AG10803 (cell line): ENCODE measurements around the gene H1-8.
"Not testable (repeated sequence)": the region's sequence is repeated elsewhere in the genome, so short reads cannot be mapped to it uniquely, and the experiment has no call there.

Experiments
- DNase-seq: peaks from one replicate; pipeline ENCODE4 v3.0.0; 2010; ENCODE audit warnings: low read depth
- H3K4me3 ChIP-seq: 2 replicates; pipeline ENCODE4 v1.5.1; 2011; ENCODE audit warnings: mild to moderate bottlenecking, low read length, control low read depth
- CTCF ChIP-seq: conservative IDR thresholded peaks from 2 replicates; pipeline ENCODE4 v1.5.1; 2011; ENCODE audit warnings: mild to moderate bottlenecking, low read length, control low read depth, inconsistent platforms

H1-8 gene

GRCh38 chr3:129536804-129537203 lies 6.2 kb upstream of the H1-8 start:
- TF ChIP-seq CTCF, result no peak
- DNase-seq, result no peak
- no peak overlapping the region for H3K4me3 ChIP-seq

GRCh38 chr3:129539206-129539605 lies 3.8 kb upstream of the H1-8 start:
- H3K4me3 ChIP-seq, result no peak overlapping the region
- no peak for TF ChIP-seq CTCF
- no peak for DNase-seq

GRCh38 chr3:129540776-129541516 lies 2.0 kb upstream of the H1-8 start:
- no peak for TF ChIP-seq CTCF
- no peak overlapping the region for H3K4me3 ChIP-seq
- DNase-seq, result no peak

- DNase-seq, result no peak
- no peak for TF ChIP-seq CTCF
Measured at GRCh38 chr3:129542747-129543146, 228 bp upstream of the H1-8 start.

GRCh38 chr3:129543999-129544398 lies 1.0 kb downstream of the H1-8 start:
- TF ChIP-seq CTCF, result no peak
- no peak overlapping the region for H3K4me3 ChIP-seq
- DNase-seq, result no peak

More at GRCh38 chr3:129542747-129543146, 228 bp upstream of the H1-8 start:
- H3K4me3 ChIP-seq, result no peak overlapping the region

- not testable (repeated sequence) for H3K4me3 ChIP-seq, DNase-seq
Measured at GRCh38 chr3:129545951-129546350, 3.0 kb downstream of the H1-8 start.

GRCh38 chr3:129547241-129547640 lies 4.3 kb downstream of the H1-8 start:
- TF ChIP-seq CTCF, result no peak
- no peak overlapping the region for H3K4me3 ChIP-seq
- DNase-seq, result no peak
